Transverse colon (tissue), 4 donors: Measurements from ENCODE around the gene ZFAND3. TPM values are rescaled to one million over a fixed set of nuclear protein-coding genes. Genes with fewer than 3 reads are reported as not detected.

Experiments used
- DNase-seq: peaks from one replicate; pipeline ENCODE4 v3.0.0-alpha.2; 2019
- H3K27ac ChIP-seq, 4 donors: fragments of 200-600 bp; sonication (generic); 2 replicates each; pipeline ENCODE4 v1.5.1; 2016 to 2018; ENCODE audit warnings: inconsistent platforms in 4 of 4
- H3K27me3 ChIP-seq: fragments of 200-600 bp; sonication (generic); 2 replicates; pipeline ENCODE4 v1.5.1; 2017; ENCODE audit warnings: inconsistent platforms
- H3K36me3 ChIP-seq, 4 donors: fragments of 200-600 bp; sonication (generic); 2 replicates each; pipeline ENCODE4 v1.5.1; 2017 to 2019; ENCODE audit warnings: inconsistent platforms in 4 of 4
- H3K4me1 ChIP-seq, 4 donors: fragments of 200-600 bp; sonication (generic); 2 replicates each; pipeline ENCODE4 v1.5.1; 2017 to 2020; ENCODE audit warnings: inconsistent platforms in 4 of 4
- H3K4me3 ChIP-seq, 4 donors: fragments of 200-600 bp; sonication (generic); 1 replicate in 1 of 4; 2 replicates in 3 of 4; pipeline versions ENCODE4 v1.5.1 to v1.6.1; 2017 to 2019; ENCODE audit warnings: inconsistent platforms in 4 of 4
- H3K9me3 ChIP-seq, 2 donors: fragments of 200-600 bp; sonication (generic); 2 replicates each; pipeline ENCODE4 v1.5.1; 2017 to 2019; ENCODE audit warnings: inconsistent platforms in 2 of 2
- EP300 ChIP-seq: sonication (generic); formaldehyde crosslinking; IDR thresholded peaks from one replicate; pipeline ENCODE4 v1.6.1; 2017; ENCODE audit warnings: antibody characterized with exemption, low read depth
- POLR2A ChIP-seq: fragments of 450-650 bp; IDR thresholded peaks from one replicate; pipeline ENCODE4 v1.6.1; 2016; ENCODE audit warnings: antibody characterized with exemption, mild to moderate bottlenecking, moderate library complexity
- POLR2AphosphoS5 ChIP-seq, 3 donors: sonication (generic); formaldehyde crosslinking; IDR thresholded peaks; one replicate each; pipeline ENCODE4 v1.6.1; 2016; ENCODE audit warnings: antibody characterized with exemption in 3 of 3
- WGBS, 2 donors: methylation state at CpG; one replicate each; pipeline ENCODE4 v1.1.5; 2018; ENCODE audit warnings: low coverage in 1 of 2; 5-methylcytosine and 5-hydroxymethylcytosine counted together
- in situ Hi-C, 4 donors: fragments of 200-750 bp; cut with MboI; loops; one replicate each; pipeline versions ENCODE4 v1.15.0 to v1.15.1; 2017; ENCODE audit warnings: low sequenced_read_pairs in 3 of 4, low pct_ligation_motif_present in 1 of 4, low pct_unique_long_range_greater_than_20kb in 1 of 4
- intact Hi-C: fragments of 100-400 bp; cut with DNase I; formaldehyde crosslinking; loops from one replicate; pipeline ENCODE4 v1.15.1; 2023; ENCODE audit warnings: low total_unique reads
- total RNA-seq, 4 donors: library from RNA; depleted of rRNA; stranded (reverse); fragments of >200 nt; gene quantifications; one replicate each; pipeline ENCODE4 v1.1.0, GENCODE V29; 2016
- TF ChIP-seq, protein P1 (sequence below), 5 experiments: fragments of 200-600 bp in 3 of 5; fragments of 450-650 bp in 2 of 5; sonication (generic) in 3 of 5; IDR thresholded peaks; 1 replicate in 2 of 5; 2 replicates in 3 of 5; pipeline ENCODE4 v1.5.1; 2016 to 2017; ENCODE audit warnings: antibody characterized with exemption in 5 of 5, inconsistent platforms in 3 of 5, mild to moderate bottlenecking in 2 of 5, moderate library complexity in 1 of 5

ZFAND3 gene
- total RNA-seq, 4 donors from 2014 or later: 20.5 to 83.4 (median 36.5) TPM

DNA sequence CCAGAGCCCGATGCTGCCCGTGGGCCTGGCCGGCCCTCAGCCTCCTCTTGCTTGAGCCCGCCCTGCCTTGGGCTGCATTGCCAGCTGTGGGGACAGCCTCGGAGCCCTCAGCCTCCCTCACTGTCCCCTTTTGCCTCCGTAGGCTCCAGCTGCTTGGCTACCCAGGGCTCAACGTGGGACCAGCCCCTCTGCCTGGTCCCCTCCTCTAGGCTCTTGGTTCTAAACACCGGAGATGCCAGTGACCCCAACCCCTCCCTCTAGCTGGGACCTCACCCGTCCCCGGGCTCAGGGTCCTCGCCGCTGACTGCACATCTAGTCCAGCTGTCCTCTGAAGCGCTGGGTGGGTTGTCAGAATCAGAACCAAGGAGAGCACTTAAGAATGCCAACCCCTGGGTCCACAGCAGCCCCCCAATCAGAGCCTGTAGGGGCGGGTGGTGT is 345.2 kb downstream of the ZFAND3 start:
- Histone ChIP-seq H3K36me3 (no peaks in the 10 kb centered on the region), H3K27ac (no peak overlapping the region), H3K4me3 (no peak overlapping the region), H3K27me3 (no peaks in the 10 kb centered on the region), H3K9me3 (no peaks in the 10 kb centered on the region), H3K4me1 (peaks cover 0 to 11% (median 2%) of the 10 kb centered on the region in 4 donors)
- in situ Hi-C loops (no loop called here), intact Hi-C loops (no loop called here)
- WGBS, 2 donors: 91% methylated on average over 14 of the region's 14 CpGs; no CpG with 5 or more reads in 1 of the 2 donors
- no peak for TF ChIP-seq EP300
- DNase-seq: no peak

DNA sequence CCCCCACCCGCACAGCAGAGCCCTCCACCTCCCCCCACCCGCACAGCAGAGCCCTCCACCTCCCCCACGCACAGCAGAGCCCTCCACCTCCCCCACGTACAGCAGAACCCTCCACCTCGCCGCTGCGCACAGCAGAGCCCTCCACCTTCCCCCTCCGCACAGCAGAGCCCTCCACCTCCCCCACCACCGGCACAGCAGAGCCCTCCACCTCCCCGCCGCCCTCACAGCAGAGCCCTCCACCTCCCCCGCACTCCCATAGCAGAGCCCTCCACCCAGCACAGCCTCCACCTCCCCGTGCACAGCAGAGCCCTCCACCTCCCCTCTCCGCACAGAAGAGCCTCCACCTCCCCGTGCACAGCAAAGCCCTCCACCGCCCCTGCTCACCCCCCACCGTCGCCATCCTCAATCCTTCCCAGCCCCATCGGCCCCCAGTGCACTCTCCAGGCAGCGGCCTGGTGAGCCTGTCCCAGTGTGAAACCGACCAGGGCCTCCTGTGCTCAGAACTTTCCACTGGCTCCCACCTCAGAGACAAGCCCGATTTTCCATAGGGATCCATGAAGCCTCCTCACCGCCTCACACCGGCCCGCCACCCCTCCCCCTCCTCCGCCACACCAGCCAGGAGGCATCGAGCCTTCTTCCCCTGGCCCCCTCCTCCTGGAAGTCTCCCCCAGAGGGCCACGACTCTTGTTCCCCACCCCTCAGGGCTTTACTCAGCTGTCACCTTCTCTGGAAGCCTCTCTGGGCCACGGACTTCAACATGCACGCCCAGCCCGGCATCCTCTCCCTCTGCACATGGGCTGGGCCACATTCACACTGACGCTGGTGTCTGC is 347.1 kb downstream of the ZFAND3 start:
- Histone ChIP-seq H3K4me3 (no peak overlapping the region), H3K27me3 (no peaks in the 10 kb centered on the region), H3K36me3 (no peaks in the 10 kb centered on the region), H3K4me1 (peaks cover 0 to 19% (median 17%) of the 10 kb centered on the region in 4 donors), H3K27ac (no peak overlapping the region), H3K9me3 (no peaks in the 10 kb centered on the region)
- intact Hi-C loops (no loop called here), in situ Hi-C loops (no loop called here)
- WGBS, 2 donors: 85% methylated on average over 22 of the region's 32 CpGs; no CpG with 5 or more reads in 1 of the 2 donors
- TF ChIP-seq POLR2AphosphoS5 (IDR thresholded peaks at IDR 0.05): no peak
- DNase-seq: no peak

DNA sequence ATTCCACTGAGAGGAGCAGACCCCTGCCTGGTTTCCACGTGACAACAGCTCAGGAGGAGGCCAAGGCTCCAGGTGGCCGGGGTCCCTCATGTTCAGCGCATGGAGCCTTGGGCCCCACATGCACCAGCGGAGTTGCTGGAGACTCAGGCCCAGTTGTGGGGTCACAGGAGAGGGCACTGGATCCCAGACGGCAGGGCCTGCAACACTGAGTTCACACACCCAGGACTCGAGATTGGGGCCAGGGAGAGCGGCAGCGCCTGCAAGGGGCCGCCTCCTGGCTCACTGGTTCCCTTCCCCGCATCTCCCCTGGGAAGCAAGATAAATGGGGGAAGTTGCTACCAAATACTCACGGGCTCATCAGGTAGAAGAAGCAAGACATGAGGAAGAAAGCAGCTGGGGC is 348.1 kb downstream of the ZFAND3 start:
- no peak for TF ChIP-seq POLR2AphosphoS5 (IDR thresholded peaks at IDR 0.05)
- TF ChIP-seq, protein P1, sequence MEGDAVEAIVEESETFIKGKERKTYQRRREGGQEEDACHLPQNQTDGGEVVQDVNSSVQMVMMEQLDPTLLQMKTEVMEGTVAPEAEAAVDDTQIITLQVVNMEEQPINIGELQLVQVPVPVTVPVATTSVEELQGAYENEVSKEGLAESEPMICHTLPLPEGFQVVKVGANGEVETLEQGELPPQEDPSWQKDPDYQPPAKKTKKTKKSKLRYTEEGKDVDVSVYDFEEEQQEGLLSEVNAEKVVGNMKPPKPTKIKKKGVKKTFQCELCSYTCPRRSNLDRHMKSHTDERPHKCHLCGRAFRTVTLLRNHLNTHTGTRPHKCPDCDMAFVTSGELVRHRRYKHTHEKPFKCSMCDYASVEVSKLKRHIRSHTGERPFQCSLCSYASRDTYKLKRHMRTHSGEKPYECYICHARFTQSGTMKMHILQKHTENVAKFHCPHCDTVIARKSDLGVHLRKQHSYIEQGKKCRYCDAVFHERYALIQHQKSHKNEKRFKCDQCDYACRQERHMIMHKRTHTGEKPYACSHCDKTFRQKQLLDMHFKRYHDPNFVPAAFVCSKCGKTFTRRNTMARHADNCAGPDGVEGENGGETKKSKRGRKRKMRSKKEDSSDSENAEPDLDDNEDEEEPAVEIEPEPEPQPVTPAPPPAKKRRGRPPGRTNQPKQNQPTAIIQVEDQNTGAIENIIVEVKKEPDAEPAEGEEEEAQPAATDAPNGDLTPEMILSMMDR (IDR thresholded peaks at IDR 0.05): no peak
- TF ChIP-seq POLR2A: no peak
- no peak for TF ChIP-seq EP300
- no peaks in the 10 kb centered on the region for H3K27me3 ChIP-seq
- no peak overlapping the region for H3K27ac ChIP-seq
- H3K36me3 ChIP-seq: no peaks in the 10 kb centered on the region
- H3K4me3 ChIP-seq: no peak overlapping the region
- in situ Hi-C loops (no loop called here), intact Hi-C loops (no loop called here)
- WGBS, 2 donors: 93 to 95% methylated on average over 8 to 11 of the region's 11 CpGs
- peaks cover 0 to 25% (median 19%) of the 10 kb centered on the region in 4 donors for H3K4me1 ChIP-seq
- H3K9me3 ChIP-seq: no peaks in the 10 kb centered on the region
- DNase-seq: no peak

DNA sequence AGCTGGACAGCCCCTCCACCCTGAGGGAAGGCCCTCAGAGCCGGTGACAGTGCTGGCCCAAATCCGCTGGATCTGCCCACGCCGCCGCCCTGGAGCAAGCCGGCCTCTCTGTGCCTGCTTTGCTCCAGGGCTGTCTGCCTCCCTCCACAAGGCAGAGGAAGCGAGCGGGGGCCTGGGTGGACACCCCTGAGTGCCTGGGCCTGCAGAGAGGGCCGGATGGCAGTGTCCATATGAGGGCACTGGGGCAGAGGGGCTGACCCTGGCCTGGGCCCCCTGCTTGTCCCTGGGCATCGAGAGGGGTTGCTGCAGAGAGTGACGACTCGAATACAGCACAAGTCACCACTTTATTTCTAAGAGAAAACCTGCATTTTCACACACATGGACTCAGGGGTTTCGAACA is 348.6 kb downstream of the ZFAND3 start:
- no peak overlapping the region for H3K4me3 ChIP-seq
- intact Hi-C loops (no loop called here), in situ Hi-C loops (no loop called here)
- H3K4me1 ChIP-seq: peaks cover 0 to 30% (median 22%) of the 10 kb centered on the region in 4 donors
- WGBS, 2 donors: 93% methylated on average over 13 of the region's 13 CpGs; no CpG with 5 or more reads in 1 of the 2 donors
- no peaks in the 10 kb centered on the region for H3K36me3 ChIP-seq
- TF ChIP-seq POLR2AphosphoS5 (IDR thresholded peaks at IDR 0.05): no peak
- TF ChIP-seq, protein P1 (IDR thresholded peaks at IDR 0.05): no peak
- TF ChIP-seq EP300: no peak
- no peak for TF ChIP-seq POLR2A
- H3K27me3 ChIP-seq: no peaks in the 10 kb centered on the region
- H3K9me3 ChIP-seq: no peaks in the 10 kb centered on the region
- no peak overlapping the region for H3K27ac ChIP-seq
- DNase-seq: no peak

DNA sequence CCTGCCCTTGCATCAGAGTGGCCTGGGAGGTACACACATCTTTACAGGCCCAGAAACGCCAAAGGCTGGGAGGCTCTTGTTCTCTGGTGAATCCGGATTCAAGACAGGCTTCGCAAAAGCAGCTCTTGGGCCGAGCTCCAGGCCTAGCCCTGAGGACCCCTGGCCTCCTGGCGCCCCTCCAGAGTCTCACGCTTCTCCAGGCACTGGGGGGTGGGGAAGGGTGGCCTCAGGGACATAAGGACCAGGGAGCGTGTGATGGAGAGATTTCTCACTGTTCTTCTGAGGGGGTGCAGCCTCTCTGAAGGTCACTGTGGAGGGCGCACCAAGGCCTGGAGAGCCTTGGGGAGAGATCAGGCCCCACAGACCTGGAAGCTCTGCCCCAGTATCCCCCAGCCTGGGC is 349.2 kb downstream of the ZFAND3 start:
- TF ChIP-seq POLR2AphosphoS5 (IDR thresholded peaks at IDR 0.05) (no peak), POLR2A (no peak), EP300 (no peak)
- TF ChIP-seq, protein P1 (IDR thresholded peaks at IDR 0.05): no peak
- in situ Hi-C loops (no loop called here), intact Hi-C loops (no loop called here)
- no peak for DNase-seq
- H3K4me1 ChIP-seq: peaks cover 0 to 36% (median 27%) of the 10 kb centered on the region in 4 donors
- no peaks in the 10 kb centered on the region for H3K36me3 ChIP-seq
- WGBS, 2 donors: 98% methylated on average over 8 of the region's 8 CpGs; no CpG with 5 or more reads in 1 of the 2 donors
- no peak overlapping the region for H3K27ac ChIP-seq
- no peaks in the 10 kb centered on the region for H3K9me3 ChIP-seq
- no peaks in the 10 kb centered on the region for H3K27me3 ChIP-seq
- no peak overlapping the region for H3K4me3 ChIP-seq
